ENCODE measurements around the gene MRFAP1. TPM values are rescaled to one million over a fixed set of nuclear protein-coding genes. Genes with fewer than 3 reads are reported as not detected.
A peak's percentile ranks its signal among the peaks of the same experiment; 100 is the strongest.

The MRFAP1 gene
- total RNA-seq (2012; rRNA removed): 96.6 and 106 TPM in 2 replicates

DNA sequence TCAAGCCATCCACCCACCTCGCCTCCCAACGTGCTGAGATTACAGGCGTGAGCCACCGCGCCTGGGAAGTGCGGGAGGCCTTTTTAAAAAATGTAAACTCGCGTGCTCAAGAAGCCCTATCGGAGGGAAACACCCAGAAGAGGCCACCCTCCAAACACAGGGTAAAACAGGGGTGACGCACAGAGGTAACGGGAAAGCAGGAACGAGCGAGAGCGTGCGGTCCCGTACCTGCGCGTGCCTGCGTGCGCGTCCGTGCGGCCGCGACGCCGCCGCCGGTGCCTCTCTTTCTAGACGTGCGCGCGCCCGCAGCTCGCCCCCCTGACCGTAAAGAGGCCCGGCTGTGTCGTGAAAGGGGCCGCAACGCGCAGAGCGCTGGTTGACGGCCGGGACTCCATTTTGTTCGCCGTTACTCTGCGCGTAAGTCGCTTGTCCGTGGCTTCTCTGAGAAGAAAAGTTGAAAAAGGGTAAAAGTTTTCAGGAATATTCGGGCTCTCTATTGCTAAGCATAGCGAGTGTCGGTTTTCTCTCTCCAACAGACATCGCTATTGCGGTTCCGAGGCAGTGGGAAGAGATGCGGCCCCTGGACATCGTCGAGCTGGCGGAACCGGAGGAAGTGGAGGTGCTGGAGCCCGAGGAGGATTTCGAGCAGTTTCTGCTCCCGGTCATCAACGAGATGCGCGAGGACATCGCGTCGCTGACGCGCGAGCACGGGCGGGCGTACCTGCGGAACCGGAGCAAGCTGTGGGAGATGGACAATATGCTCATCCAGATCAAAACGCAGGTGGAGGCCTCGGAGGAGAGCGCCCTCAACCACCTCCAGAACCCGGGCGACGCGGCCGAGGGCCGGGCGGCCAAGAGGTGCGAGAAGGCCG is at the start of gene MRFAP1:
Gene MRFAP1, plus strand, starts transcription at position 394 of the 872 bp plus-strand sequence. Its CDS starts 178 bp downstream, at position 572.
- H3K4me1 ChIP-seq (ENCODE audit: control insufficient read depth, insufficient read depth, low read length): peaks cover 13% of the 10 kb centered on the region
- peak within 1 kb of the TSS; percentile 97 for H3K9ac ChIP-seq (ENCODE audit: low read depth, low read length)
- H3K27me3 ChIP-seq (ENCODE audit: control insufficient read depth, insufficient read depth, low read length): no peaks in the 10 kb centered on the region
- H3K4me2 ChIP-seq (ENCODE audit: low read length): peak within 1 kb of the TSS; percentile 90
- H3K36me3 ChIP-seq (ENCODE audit: insufficient read depth, low read length): peaks cover 19% of the 10 kb centered on the region
- no peaks in the 10 kb centered on the region for H3K9me3 ChIP-seq (replicated peaks; ENCODE audit: low read length)
- peak within 1 kb of the TSS; percentile 94 for H3K4me3 ChIP-seq (ENCODE audit: low read length)

- H3K9me3 ChIP-seq (replicated peaks; ENCODE audit: low read length): no peaks in the 10 kb centered on the region
- H3K36me3 ChIP-seq (ENCODE audit: insufficient read depth, low read length): peaks cover 9% of the 10 kb centered on the region
- H3K9ac ChIP-seq (ENCODE audit: low read depth, low read length): no peak overlapping the region
- no peak overlapping the region for H3K4me2 ChIP-seq (ENCODE audit: low read length)
- no peaks in the 10 kb centered on the region for H3K27me3 ChIP-seq (ENCODE audit: control insufficient read depth, insufficient read depth, low read length)
- H3K4me1 ChIP-seq (ENCODE audit: control insufficient read depth, insufficient read depth, low read length): no peaks in the 10 kb centered on the region
- no peak overlapping the region for H3K4me3 ChIP-seq (ENCODE audit: low read length)
These were observed 49.2 kb upstream of the MRFAP1 start for GRCh38 chr4:6591313-6591712.

DNA sequence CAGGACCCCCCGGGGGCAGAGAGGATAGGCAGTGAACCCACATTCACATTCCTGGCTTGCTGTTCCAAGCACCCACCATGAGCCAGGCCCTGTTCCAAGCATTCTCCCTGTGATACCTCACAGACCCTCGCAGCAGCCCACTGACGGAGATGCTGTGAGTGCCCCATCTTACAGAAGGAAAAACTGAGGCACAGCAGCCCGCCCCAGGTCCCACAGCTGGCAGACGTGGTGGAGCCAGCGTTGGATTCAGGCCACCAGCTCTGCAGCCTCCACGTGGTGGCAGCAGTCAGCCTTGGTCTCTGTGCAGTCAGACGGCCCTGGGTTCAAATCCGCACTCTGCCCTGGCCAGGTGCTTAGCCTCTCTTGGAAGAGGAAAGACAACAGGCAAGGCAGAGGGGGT is 48.7 kb upstream of the MRFAP1 start:
- no peak overlapping the region for H3K9ac ChIP-seq (ENCODE audit: low read depth, low read length)
- no peak overlapping the region for H3K4me2 ChIP-seq (ENCODE audit: low read length)
- H3K27me3 ChIP-seq (ENCODE audit: control insufficient read depth, insufficient read depth, low read length): no peaks in the 10 kb centered on the region
- H3K36me3 ChIP-seq (ENCODE audit: insufficient read depth, low read length): peaks cover 9% of the 10 kb centered on the region
- H3K4me1 ChIP-seq (ENCODE audit: control insufficient read depth, insufficient read depth, low read length): no peaks in the 10 kb centered on the region
- no peaks in the 10 kb centered on the region for H3K9me3 ChIP-seq (replicated peaks; ENCODE audit: low read length)
- no peak overlapping the region for H3K4me3 ChIP-seq (ENCODE audit: low read length)

DNA sequence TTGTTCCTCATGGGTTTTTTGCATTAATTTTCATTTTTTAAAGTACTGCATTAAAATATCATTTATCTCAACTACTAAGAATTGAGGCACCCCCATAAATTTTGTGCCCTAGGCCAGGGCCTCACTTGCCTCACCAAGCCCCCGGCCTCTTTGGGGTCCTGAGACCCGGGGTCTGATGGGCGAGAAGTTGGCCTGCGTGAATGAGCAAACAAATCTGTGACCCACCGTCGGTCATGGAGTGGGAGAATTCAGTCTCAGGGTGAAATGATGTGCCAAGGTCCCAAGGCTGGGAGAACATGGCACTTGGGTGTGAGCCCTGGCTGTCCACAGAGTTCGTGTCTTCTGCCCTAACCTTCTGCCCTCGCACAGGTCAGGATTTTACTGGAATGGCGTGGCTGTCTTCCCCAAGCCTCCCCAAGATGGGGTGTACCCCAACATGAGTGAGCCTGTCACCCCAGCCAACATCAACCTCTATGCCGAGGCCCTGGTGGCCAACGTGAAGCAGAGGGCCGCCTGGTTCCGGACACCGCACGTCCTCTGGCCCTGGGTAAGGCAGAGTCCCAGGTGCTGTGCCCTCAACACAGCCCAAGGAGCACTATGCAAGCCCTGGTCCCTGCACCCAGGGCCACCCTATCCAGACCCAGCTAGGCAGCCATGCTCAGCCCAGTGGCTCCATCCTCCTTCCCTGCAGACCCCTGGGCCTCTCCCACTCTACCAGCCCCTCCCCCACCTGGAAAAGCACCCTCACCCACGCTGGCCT is 47.5 kb upstream of the MRFAP1 start:
- no peaks in the 10 kb centered on the region for H3K9me3 ChIP-seq (replicated peaks; ENCODE audit: low read length)
- H3K4me1 ChIP-seq (ENCODE audit: control insufficient read depth, insufficient read depth, low read length): no peaks in the 10 kb centered on the region
- no peaks in the 10 kb centered on the region for H3K27me3 ChIP-seq (ENCODE audit: control insufficient read depth, insufficient read depth, low read length)
- H3K9ac ChIP-seq (ENCODE audit: low read depth, low read length): no peak overlapping the region
- no peak overlapping the region for H3K4me3 ChIP-seq (ENCODE audit: low read length)
- H3K4me2 ChIP-seq (ENCODE audit: low read length): no peak overlapping the region
- peaks cover 14% of the 10 kb centered on the region for H3K36me3 ChIP-seq (ENCODE audit: insufficient read depth, low read length)

DNA sequence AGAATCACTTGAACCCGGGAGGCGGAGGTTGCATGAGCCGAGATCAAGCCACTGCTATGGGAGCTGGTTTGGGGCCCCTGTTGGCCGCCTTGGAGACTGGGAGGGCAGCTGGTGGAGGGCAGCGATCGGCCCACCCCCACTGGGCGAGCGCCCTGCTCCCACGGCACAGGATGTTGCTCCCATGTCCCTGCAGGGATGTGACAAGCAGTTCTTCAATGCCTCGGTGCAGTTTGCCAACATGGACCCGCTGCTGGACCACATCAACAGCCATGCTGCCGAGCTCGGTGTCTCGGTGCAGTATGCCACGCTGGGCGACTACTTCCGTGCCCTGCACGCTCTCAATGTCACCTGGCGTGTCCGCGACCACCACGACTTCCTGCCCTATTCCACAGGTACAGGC is 46.1 kb upstream of the MRFAP1 start:
- Histone ChIP-seq H3K9ac (ENCODE audit: low read depth, low read length) (no peak overlapping the region), H3K4me1 (ENCODE audit: control insufficient read depth, insufficient read depth, low read length) (no peaks in the 10 kb centered on the region), H3K27me3 (ENCODE audit: control insufficient read depth, insufficient read depth, low read length) (no peaks in the 10 kb centered on the region), H3K4me3 (ENCODE audit: low read length) (no peak overlapping the region), H3K36me3 (ENCODE audit: insufficient read depth, low read length) (peaks cover 15% of the 10 kb centered on the region), H3K4me2 (ENCODE audit: low read length) (no peak overlapping the region), H3K9me3 (replicated peaks; ENCODE audit: low read length) (no peaks in the 10 kb centered on the region)

DNA sequence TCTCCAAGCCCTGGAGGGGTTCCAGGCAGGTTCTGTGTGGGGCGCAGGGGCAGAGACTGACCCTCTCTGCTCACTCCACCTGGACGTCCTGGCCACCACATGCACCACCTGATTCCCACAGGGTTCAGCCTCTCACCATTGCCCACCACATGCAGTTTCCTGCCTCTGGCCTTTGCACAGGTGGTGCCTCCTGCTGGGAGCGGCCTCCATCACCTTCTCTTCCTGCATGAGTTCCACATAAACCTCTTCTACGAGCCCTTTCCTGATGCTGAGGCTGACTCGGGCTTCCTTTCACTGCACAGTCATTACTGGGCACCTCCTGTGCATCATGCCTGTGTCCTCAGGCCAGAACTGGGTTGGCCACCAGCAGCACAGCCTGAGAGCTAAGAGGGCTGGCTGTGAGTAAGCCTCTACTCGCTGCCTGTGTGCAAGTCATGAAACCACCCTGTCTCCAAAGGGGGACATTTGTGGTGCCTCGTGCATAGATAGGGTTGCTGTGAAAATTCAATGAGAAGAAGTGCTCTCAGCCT is 45.6 kb upstream of the MRFAP1 start:
- Histone ChIP-seq H3K4me3 (ENCODE audit: low read length) (no peak overlapping the region), H3K27me3 (ENCODE audit: control insufficient read depth, insufficient read depth, low read length) (no peaks in the 10 kb centered on the region), H3K9me3 (replicated peaks; ENCODE audit: low read length) (no peaks in the 10 kb centered on the region), H3K4me1 (ENCODE audit: control insufficient read depth, insufficient read depth, low read length) (no peaks in the 10 kb centered on the region), H3K9ac (ENCODE audit: low read depth, low read length) (no peak overlapping the region), H3K4me2 (ENCODE audit: low read length) (no peak overlapping the region), H3K36me3 (ENCODE audit: insufficient read depth, low read length) (peaks cover 15% of the 10 kb centered on the region)

GRCh38 chr4:6595897-6596537 is 44.5 kb upstream of the MRFAP1 start:
- H3K4me2 ChIP-seq (ENCODE audit: low read length): no peak overlapping the region
- no peak overlapping the region for H3K9ac ChIP-seq (ENCODE audit: low read depth, low read length)
- no peaks in the 10 kb centered on the region for H3K27me3 ChIP-seq (ENCODE audit: control insufficient read depth, insufficient read depth, low read length)
- peaks cover 15% of the 10 kb centered on the region for H3K36me3 ChIP-seq (ENCODE audit: insufficient read depth, low read length)
- H3K4me1 ChIP-seq (ENCODE audit: control insufficient read depth, insufficient read depth, low read length): no peaks in the 10 kb centered on the region
- H3K9me3 ChIP-seq (replicated peaks; ENCODE audit: low read length): no peaks in the 10 kb centered on the region
- no peak overlapping the region for H3K4me3 ChIP-seq (ENCODE audit: low read length)

DNA sequence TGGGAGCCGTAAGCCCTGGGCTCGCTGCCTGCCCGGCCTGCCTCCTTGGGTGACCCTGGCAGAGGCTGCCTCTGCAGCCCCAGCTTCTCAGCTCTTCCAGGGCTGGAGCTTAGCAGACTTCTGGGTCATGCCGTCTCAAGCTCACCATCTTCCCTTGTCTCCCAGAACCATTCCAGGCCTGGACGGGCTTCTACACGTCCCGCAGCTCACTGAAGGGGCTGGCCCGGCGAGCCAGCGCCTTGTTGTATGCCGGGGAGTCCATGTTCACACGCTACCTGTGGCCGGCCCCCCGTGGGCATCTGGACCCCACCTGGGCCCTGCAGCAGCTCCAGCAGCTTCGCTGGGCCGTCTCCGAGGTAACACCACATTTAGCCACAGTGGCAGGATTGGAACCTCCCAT is 43.5 kb upstream of the MRFAP1 start:
- Histone ChIP-seq H3K9me3 (replicated peaks; ENCODE audit: low read length) (no peaks in the 10 kb centered on the region), H3K4me2 (ENCODE audit: low read length) (no peak overlapping the region), H3K4me1 (ENCODE audit: control insufficient read depth, insufficient read depth, low read length) (no peaks in the 10 kb centered on the region), H3K4me3 (ENCODE audit: low read length) (no peak overlapping the region), H3K27me3 (ENCODE audit: control insufficient read depth, insufficient read depth, low read length) (no peaks in the 10 kb centered on the region), H3K9ac (ENCODE audit: low read depth, low read length) (no peak overlapping the region), H3K36me3 (ENCODE audit: insufficient read depth, low read length) (peaks cover 15% of the 10 kb centered on the region)

DNA sequence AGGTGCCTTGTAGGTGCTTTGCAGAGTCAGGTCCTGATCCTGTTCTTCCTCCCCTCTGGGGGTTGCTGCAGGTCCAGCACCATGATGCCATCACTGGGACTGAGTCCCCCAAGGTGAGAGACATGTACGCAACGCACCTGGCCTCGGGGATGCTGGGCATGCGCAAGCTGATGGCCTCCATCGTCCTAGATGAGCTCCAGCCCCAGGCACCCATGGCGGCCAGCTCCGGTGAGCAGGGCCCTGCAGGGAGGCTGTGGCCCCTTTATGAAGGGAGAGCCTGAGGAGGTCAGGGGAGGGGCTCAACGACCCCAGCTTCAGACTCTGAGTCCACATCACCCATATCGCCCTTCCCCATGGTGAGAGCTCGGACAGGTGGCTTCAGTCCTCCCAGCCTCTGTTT is 42.4 kb upstream of the MRFAP1 start:
- Histone ChIP-seq H3K9ac (ENCODE audit: low read depth, low read length) (no peak overlapping the region), H3K36me3 (ENCODE audit: insufficient read depth, low read length) (peaks cover 15% of the 10 kb centered on the region), H3K4me3 (ENCODE audit: low read length) (no peak overlapping the region)

DNA sequence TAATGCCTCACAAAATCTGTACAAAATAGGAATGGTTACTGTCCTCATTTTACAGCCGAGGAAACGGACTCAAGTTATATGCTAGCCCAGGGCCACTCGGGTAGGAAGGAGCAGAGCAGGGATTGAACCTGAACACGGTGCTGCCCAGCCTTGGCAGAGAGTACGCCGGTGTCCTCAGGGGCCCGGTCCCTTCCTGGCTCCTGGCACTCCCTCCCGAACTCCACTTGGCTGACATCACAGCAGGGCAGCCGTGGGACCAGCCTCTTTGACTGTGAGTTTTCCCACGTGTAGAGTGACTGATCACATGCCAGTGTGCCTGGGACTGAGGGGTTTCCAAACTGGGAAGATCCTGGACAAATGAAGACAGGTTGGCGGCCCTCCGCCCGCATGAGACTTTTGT is 41.8 kb upstream of the MRFAP1 start:
- no peak overlapping the region for H3K4me2 ChIP-seq (ENCODE audit: low read length)
- H3K36me3 ChIP-seq (ENCODE audit: insufficient read depth, low read length): peaks cover 15% of the 10 kb centered on the region
- H3K9me3 ChIP-seq (replicated peaks; ENCODE audit: low read length): no peaks in the 10 kb centered on the region
- H3K9ac ChIP-seq (ENCODE audit: low read depth, low read length): no peak overlapping the region
- H3K4me1 ChIP-seq (ENCODE audit: control insufficient read depth, insufficient read depth, low read length): no peaks in the 10 kb centered on the region
- no peak overlapping the region for H3K4me3 ChIP-seq (ENCODE audit: low read length)
- no peaks in the 10 kb centered on the region for H3K27me3 ChIP-seq (ENCODE audit: control insufficient read depth, insufficient read depth, low read length)

More for the DNA sequence above, 42.4 kb upstream of the MRFAP1 start:
- Histone ChIP-seq H3K9me3 (replicated peaks; ENCODE audit: low read length) (no peaks in the 10 kb centered on the region), H3K4me1 (ENCODE audit: control insufficient read depth, insufficient read depth, low read length) (no peaks in the 10 kb centered on the region), H3K4me2 (ENCODE audit: low read length) (no peak overlapping the region), H3K27me3 (ENCODE audit: control insufficient read depth, insufficient read depth, low read length) (no peaks in the 10 kb centered on the region)

- peaks cover 22% of the 10 kb centered on the region for H3K36me3 ChIP-seq (ENCODE audit: insufficient read depth, low read length)
- no peaks in the 10 kb centered on the region for H3K27me3 ChIP-seq (ENCODE audit: control insufficient read depth, insufficient read depth, low read length)
- H3K9ac ChIP-seq (ENCODE audit: low read depth, low read length): no peak overlapping the region
These were observed 38.7 kb upstream of the MRFAP1 start for GRCh38 chr4:6601661-6602250.

More at GRCh38 chr4:6601661-6602250, 38.7 kb upstream of the MRFAP1 start:
- Histone ChIP-seq H3K4me3 (ENCODE audit: low read length) (no peak overlapping the region), H3K4me2 (ENCODE audit: low read length) (no peak overlapping the region), H3K4me1 (ENCODE audit: control insufficient read depth, insufficient read depth, low read length) (no peaks in the 10 kb centered on the region), H3K9me3 (replicated peaks; ENCODE audit: low read length) (peaks cover 8% of the 10 kb centered on the region)

Data from skeletal muscle satellite cell (primary cell).